Stimulated activated effector memory CD8-positive, alpha-beta T cell treated with anti-CD3 and anti-CD28 coated beads, Interleukin-12 subunit alpha, Interleukin-12 subunit beta, amount 100 ng/mL, for 72 hours (primary cell): ENCODE data around the gene TPP1.

Experiments
- ATAC-seq: fragments of 150-1000 bp; cut with Tn5 transposase; 2 replicates; pipeline ENCODE4 v1.10.0; 2021
- DNase-seq, 2 donors: peaks; one replicate each; pipeline ENCODE4 v3.0.0; 2021 to 2022; ENCODE audit warnings: low spot score in 2 of 2
- H3K27ac Mint-ChIP-seq: one replicate; pipeline ENCODE4 v1.8.0; 2022; ENCODE audit warnings: mild to moderate bottlenecking, mixed read lengths
- H3K36me3 Mint-ChIP-seq: one replicate; pipeline ENCODE4 v1.8.0; 2022; ENCODE audit warnings: mild to moderate bottlenecking, mixed read lengths
- H3K4me1 Mint-ChIP-seq: one replicate; pipeline ENCODE4 v1.8.0; 2022; ENCODE audit warnings: mixed read lengths
- H3K4me3 Mint-ChIP-seq: one replicate; pipeline ENCODE4 v1.8.0; 2022; ENCODE audit warnings: mild to moderate bottlenecking, mixed read lengths
- H3K9me3 Mint-ChIP-seq: one replicate; pipeline ENCODE4 v1.8.0; 2022; ENCODE audit warnings: mixed read lengths

Gene TPP1

GRCh38 chr11:6653656-6654055, 34.4 kb upstream of the TPP1 start:
- Mint-ChIP-seq H3K4me3 (no peak overlapping the region), H3K9me3 (no peaks in the 10 kb centered on the region), H3K36me3 (no peaks in the 10 kb centered on the region), H3K27ac (no peak overlapping the region), H3K4me1 (peaks cover 10% of the 10 kb centered on the region)
- no peak for ATAC-seq
- DNase-seq = no peak

GRCh38 chr11:6653097-6653496, 33.9 kb upstream of the TPP1 start:
- DNase-seq (no peak), ATAC-seq (no peak)
- Mint-ChIP-seq H3K4me1 (peaks cover 10% of the 10 kb centered on the region), H3K36me3 (no peaks in the 10 kb centered on the region), H3K9me3 (no peaks in the 10 kb centered on the region), H3K27ac (no peak overlapping the region), H3K4me3 (no peak overlapping the region)

GRCh38 chr11:6652182-6652581, 33.0 kb upstream of the TPP1 start:
- Mint-ChIP-seq H3K4me1 (peaks cover 10% of the 10 kb centered on the region), H3K27ac (no peak overlapping the region), H3K4me3 (no peak overlapping the region)

GRCh38 chr11:6650980-6651379, 31.8 kb upstream of the TPP1 start:
- Mint-ChIP-seq H3K4me3 (no peak overlapping the region), H3K4me1 (peaks cover 2% of the 10 kb centered on the region), H3K27ac (no peak overlapping the region), H3K36me3 (no peaks in the 10 kb centered on the region), H3K9me3 (no peaks in the 10 kb centered on the region)
- peak; percentile 71 for ATAC-seq
- no peak for DNase-seq

More at GRCh38 chr11:6652182-6652581, 33.0 kb upstream of the TPP1 start:
- no peaks in the 10 kb centered on the region for H3K9me3 Mint-ChIP-seq
- no peaks in the 10 kb centered on the region for H3K36me3 Mint-ChIP-seq
- ATAC-seq = no peak
- no peak for DNase-seq

- no peak overlapping the region for H3K4me3 Mint-ChIP-seq
- DNase-seq (no peak), ATAC-seq (no peak)
- no peaks in the 10 kb centered on the region for H3K9me3 Mint-ChIP-seq
- no peaks in the 10 kb centered on the region for H3K36me3 Mint-ChIP-seq
- H3K4me1 Mint-ChIP-seq = peaks cover 3% of the 10 kb centered on the region
- H3K27ac Mint-ChIP-seq = no peak overlapping the region
Observed at GRCh38 chr11:6650104-6650503, 30.9 kb upstream of the TPP1 start.

GRCh38 chr11:6648501-6648900, 29.3 kb upstream of the TPP1 start:
- Mint-ChIP-seq H3K4me1 (peaks cover 7% of the 10 kb centered on the region), H3K36me3 (no peaks in the 10 kb centered on the region), H3K4me3 (no peak overlapping the region), H3K9me3 (no peaks in the 10 kb centered on the region), H3K27ac (no peak overlapping the region)
- ATAC-seq (no peak), DNase-seq (no peak)

- Mint-ChIP-seq H3K27ac (no peak overlapping the region), H3K9me3 (no peaks in the 10 kb centered on the region), H3K36me3 (no peaks in the 10 kb centered on the region), H3K4me1 (peaks cover 7% of the 10 kb centered on the region), H3K4me3 (no peak overlapping the region)
- no peak for DNase-seq
- ATAC-seq = no peak
Observed at GRCh38 chr11:6647836-6648235, 28.6 kb upstream of the TPP1 start.

GRCh38 chr11:6646918-6647679, 27.9 kb upstream of the TPP1 start:
- Mint-ChIP-seq H3K4me1 (peaks cover 7% of the 10 kb centered on the region), H3K36me3 (no peaks in the 10 kb centered on the region), H3K27ac (no peak overlapping the region), H3K4me3 (no peak overlapping the region), H3K9me3 (no peaks in the 10 kb centered on the region)
- ATAC-seq (peak; percentile 59), DNase-seq (peak in 1 of 2 donors; percentile 63)

- DNase-seq (peak in 1 of 2 donors; percentile 59), ATAC-seq (no peak)
- no peaks in the 10 kb centered on the region for H3K9me3 Mint-ChIP-seq
- H3K4me1 Mint-ChIP-seq = peaks cover 7% of the 10 kb centered on the region
- no peak overlapping the region for H3K27ac Mint-ChIP-seq
- H3K36me3 Mint-ChIP-seq = no peaks in the 10 kb centered on the region
- H3K4me3 Mint-ChIP-seq = no peak overlapping the region
Observed at GRCh38 chr11:6646576-6646917, 27.3 kb upstream of the TPP1 start.

- Mint-ChIP-seq H3K4me3 (no peak overlapping the region), H3K9me3 (no peaks in the 10 kb centered on the region), H3K36me3 (no peaks in the 10 kb centered on the region), H3K4me1 (peaks cover 7% of the 10 kb centered on the region), H3K27ac (no peak overlapping the region)
- ATAC-seq (peak; percentile 4), DNase-seq (no peak)
Observed at GRCh38 chr11:6646071-6646470, 26.8 kb upstream of the TPP1 start.

GRCh38 chr11:6642957-6643356, 23.7 kb upstream of the TPP1 start:
- DNase-seq (no peak), ATAC-seq (no peak)
- Mint-ChIP-seq H3K9me3 (no peaks in the 10 kb centered on the region), H3K4me1 (peaks cover 7% of the 10 kb centered on the region), H3K36me3 (no peaks in the 10 kb centered on the region), H3K27ac (no peak overlapping the region), H3K4me3 (no peak overlapping the region)

- Mint-ChIP-seq H3K4me3 (no peak overlapping the region), H3K9me3 (no peaks in the 10 kb centered on the region), H3K4me1 (peaks cover 7% of the 10 kb centered on the region), H3K27ac (no peak overlapping the region), H3K36me3 (no peaks in the 10 kb centered on the region)
- ATAC-seq (no peak), DNase-seq (no peak)
Observed at GRCh38 chr11:6640985-6641701, 21.9 kb upstream of the TPP1 start.

GRCh38 chr11:6640036-6640984, 21.1 kb upstream of the TPP1 start:
- H3K27ac Mint-ChIP-seq = no peak overlapping the region
- no peak overlapping the region for H3K4me3 Mint-ChIP-seq
- no peaks in the 10 kb centered on the region for H3K36me3 Mint-ChIP-seq
- H3K4me1 Mint-ChIP-seq = peaks cover 6% of the 10 kb centered on the region
- DNase-seq (no peak), ATAC-seq (no peak)
- no peaks in the 10 kb centered on the region for H3K9me3 Mint-ChIP-seq

- Mint-ChIP-seq H3K9me3 (no peaks in the 10 kb centered on the region), H3K4me1 (no peaks in the 10 kb centered on the region), H3K36me3 (no peaks in the 10 kb centered on the region), H3K27ac (no peak overlapping the region), H3K4me3 (no peak overlapping the region)
- no peak for DNase-seq
- no peak for ATAC-seq
Observed at GRCh38 chr11:6638429-6638828, 19.2 kb upstream of the TPP1 start.

GRCh38 chr11:6637871-6638270, 18.6 kb upstream of the TPP1 start:
- Mint-ChIP-seq H3K27ac (no peak overlapping the region), H3K36me3 (no peaks in the 10 kb centered on the region), H3K4me1 (no peaks in the 10 kb centered on the region), H3K4me3 (no peak overlapping the region), H3K9me3 (no peaks in the 10 kb centered on the region)
- no peak for ATAC-seq
- DNase-seq = no peak
